ENCODE results near the gene SOS2.

The SOS2 gene

DNA sequence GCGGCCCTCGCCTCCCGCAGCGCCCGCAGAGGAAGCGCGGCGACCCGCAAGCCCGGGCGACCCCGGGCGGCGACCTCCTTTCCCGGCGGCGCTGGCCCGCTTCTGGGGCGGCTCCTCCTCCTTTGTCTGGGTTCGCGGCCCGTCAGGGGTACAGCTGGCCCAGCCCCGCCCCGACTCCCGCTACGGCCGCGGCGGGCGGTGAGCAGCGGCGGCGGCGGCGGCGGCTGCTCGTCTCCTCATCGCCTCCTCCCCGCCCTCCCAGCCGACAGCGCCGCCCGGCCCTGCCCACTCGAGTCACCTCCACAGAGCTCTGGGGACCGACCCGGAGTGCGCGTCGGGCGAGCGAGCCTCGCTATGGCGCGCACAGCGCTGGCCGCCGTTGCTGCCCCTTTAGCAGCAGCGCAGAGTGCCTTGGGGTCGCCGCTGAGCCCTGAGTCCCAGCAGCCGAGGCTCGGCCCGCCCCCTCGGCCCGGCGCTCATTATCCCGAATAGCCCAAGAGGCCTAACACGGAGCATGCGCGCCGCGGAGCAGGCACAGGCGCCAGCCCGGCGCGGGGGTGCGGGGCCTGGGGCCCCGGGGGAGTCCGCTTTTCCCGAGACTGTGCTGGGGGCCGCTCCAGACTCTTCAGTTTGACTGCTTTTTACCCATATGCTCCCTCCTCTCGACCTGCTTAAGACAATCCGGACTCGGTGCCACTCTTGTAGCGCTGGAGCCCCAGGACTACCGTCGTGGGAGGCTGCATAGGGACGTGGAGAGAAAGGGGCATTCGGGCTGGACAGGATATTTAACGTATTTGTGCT is at the start of gene SOS2:
Gene SOS2, minus strand, starts transcription at position 104 of the 801 bp plus-strand sequence. CDS start 295 bp downstream, outside the sequence.
- peak; percentile 87 for DNase-seq (ENCODE audit: low read depth)

DNA sequence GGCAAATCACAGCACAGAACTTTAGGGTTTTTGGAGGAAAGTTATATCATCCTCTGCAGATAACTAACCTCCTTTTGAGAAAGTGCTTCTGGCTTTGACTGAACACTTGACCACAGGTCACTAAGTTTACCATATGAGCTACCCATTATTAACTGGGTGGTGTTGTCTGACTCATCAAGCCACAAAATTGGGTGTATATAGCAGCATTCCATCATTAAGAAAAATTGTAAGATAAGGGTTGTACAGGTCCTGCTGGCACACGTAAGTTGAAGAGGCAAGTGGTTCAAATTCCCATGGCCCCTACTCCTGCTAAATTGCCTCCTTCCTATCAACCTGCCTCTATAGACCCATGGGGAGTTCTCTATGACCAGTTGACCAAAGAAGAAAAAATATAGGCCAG is 41.1 kb upstream of the SOS2 start:
- DNase-seq (ENCODE audit: low read depth): peak; percentile 17

DNA sequence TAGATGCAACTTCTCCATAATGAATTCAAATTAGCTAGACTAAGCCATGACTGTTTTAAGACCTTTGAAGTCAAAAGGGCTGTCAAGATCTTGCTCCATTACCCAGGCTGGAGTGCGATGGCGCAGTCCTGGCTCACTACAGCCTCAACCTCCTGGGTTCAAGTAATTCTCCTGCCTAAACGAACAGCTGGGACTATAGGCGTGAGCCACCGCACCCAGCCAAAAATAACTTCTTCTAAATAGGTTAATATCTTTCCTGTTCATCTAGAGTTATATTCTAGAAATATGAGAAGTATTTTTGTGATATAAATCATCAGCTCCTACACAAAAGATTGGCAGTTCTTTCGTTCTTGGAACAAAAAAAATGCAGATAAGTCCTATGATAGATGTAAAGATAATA is 39.6 kb upstream of the SOS2 start:
- no peak for DNase-seq (ENCODE audit: low read depth)

DNA sequence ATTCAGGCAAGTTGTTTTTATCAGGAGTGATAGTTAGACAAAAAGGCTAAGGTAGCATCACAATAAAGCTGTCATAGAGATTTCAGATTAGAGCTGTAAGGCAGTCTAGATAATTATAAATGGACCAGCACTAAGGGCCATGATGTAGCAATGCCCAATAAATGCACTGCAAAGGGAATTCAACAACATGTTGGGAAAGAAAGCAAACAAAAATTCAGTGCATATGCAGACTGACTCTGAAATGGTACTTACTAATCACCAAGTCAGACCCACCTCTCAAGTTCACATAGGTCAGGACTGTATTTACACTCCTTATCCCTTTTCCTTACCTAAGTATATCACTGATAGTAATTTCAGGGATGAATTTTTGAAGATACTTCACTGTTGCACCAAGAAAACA is 33.7 kb upstream of the SOS2 start:
- DNase-seq (ENCODE audit: low read depth): no peak

- no peak for DNase-seq (ENCODE audit: low read depth)
Observed at GRCh38 chr14:50263321-50263720, 31.9 kb upstream of the SOS2 start.

DNA sequence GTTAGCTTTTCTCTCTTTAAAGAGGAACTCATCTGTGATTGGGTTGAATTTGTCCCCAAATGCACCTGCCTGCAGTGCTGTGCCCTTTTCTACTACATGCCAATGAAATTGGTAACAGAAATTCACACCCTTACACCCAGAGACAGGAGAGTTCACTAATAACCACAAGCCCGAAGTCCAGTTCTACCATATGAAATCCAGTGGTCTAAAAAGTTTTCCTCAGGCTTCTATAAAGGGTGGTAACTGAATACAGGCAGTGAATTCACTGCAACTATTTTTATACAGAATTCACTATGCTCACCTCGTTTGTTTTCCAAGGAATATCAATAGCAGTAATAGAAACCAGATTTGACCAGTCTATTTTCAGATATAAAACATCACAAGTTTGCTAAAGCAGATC is 31.5 kb upstream of the SOS2 start:
- DNase-seq (ENCODE audit: low read depth): no peak

DNA sequence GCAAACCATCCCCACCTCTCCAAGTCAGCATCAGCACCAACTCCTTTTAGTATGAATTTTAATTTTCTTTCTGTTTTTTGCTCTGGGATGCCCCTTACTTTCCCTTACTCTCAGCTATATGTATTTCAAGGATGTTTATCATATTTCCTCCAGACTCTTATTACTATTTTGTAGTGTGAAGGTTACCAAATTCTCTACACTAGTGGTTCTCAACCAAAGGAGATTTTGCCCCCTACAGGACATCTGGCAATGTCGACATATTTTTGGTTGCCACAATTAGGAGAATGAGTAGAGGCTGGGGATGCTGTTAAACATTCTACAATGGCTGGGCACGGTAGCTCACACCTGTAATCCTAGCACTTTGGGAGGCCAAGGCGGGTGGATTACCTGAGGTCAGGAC is 29.1 kb upstream of the SOS2 start:
- DNase-seq (ENCODE audit: low read depth): peak; percentile 62

DNA sequence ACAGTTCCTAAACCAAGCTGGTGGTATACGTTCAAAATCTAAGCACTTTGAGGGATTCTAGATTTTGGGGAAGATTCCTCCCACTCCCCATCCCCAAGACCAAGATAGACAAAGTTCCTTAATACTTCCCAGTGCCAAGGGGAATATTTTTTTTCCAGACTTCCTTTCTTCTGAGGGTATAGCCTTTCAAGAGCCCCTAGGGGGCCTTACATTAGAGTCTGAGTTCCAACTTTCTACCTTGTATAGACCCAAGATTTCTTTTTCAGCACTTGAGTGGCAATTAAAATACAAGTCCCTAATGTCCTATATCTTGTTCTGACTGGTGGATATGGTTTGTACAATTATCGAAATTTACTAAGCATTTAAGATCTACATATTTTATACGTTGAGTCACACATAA is 28.7 kb upstream of the SOS2 start:
- DNase-seq (ENCODE audit: low read depth): peak; percentile 3

- no peak for DNase-seq (ENCODE audit: low read depth)
Observed at GRCh38 chr14:50257732-50258131, 26.4 kb upstream of the SOS2 start.

DNA sequence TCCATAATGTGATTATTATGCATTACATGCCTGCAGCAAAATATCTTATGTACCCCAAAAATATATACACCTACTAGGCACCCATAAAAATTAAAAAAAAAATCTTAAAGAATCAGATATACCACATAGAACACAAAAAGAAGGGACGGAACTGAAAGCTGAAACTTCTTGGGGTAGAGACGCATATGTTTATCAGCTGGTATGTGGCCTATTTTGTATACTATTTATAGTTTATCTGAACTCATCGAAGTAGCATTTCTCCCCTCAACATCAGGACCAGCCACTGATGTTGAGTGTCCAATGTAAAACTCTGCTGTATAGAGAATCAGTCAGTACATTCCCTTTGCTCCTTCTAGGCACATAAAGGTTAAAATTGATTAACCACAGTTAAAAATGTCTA is 22.9 kb upstream of the SOS2 start:
- no peak for DNase-seq (ENCODE audit: low read depth)

GRCh38 chr14:50249136-50249775 is 17.9 kb upstream of the SOS2 start:
- DNase-seq (ENCODE audit: low read depth): no peak

DNA sequence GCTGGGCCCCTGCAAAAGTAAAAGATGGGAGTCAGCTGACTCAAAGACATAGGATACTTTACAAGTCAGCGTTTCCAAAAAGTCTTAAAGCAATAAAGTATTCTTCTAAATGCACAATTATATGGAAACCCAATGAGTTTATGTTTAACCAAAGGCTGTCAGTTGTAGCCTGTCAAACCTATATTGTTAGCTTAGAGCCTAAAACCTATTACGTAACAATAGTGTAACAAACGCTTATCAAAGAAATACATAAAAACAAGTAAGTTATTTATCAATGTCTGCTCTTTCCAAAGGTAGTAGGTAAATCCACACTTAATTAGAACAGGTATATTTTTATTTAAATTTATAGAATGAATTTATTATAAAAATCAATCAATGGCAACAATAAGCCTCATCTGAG is 15.9 kb upstream of the SOS2 start:
- no peak for DNase-seq (ENCODE audit: low read depth)

DNA sequence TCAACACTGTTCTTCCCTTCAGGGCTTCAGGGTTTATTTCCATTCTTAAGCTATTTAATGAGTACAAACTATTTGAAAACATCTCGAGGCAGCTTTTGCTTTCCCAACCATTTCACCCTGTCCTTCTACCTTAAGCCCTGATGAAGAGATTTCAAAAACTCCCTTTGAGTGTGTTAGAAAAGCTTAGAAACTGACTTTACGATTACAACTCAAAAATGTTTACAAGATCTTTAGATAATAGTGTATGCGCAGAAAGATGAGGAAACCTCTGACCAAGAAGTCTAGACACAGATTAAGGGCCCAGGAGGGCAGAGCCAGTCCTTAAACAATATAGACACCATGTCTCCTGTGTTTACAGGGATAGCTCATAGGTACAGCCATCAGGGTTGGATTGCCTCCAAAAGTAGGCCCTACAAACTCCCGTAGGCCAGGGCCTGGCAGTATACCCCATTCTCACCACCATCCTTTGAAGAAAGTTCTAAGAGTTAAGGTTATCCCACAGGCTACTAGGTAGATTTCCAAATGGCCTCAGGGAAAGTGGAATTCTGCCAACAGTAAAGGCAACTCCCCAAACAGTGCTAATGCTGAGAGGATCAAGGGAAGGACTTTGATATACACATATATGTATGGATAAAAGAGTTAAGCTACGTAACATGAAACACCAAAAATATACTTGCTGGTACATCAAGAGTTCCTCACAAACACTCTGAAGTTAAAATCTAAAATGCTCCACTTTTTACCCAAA is 11.4 kb upstream of the SOS2 start:
- no peak for DNase-seq (ENCODE audit: low read depth)

GRCh38 chr14:50242096-50242495 is 10.7 kb upstream of the SOS2 start:
- DNase-seq (ENCODE audit: low read depth): no peak

- DNase-seq (ENCODE audit: low read depth): no peak
Observed at GRCh38 chr14:50237427-50237826, 6.0 kb upstream of the SOS2 start.

- DNase-seq (ENCODE audit: low read depth): peak; percentile 59
Observed at GRCh38 chr14:50233951-50234250, 2.5 kb upstream of the SOS2 start.

DNA sequence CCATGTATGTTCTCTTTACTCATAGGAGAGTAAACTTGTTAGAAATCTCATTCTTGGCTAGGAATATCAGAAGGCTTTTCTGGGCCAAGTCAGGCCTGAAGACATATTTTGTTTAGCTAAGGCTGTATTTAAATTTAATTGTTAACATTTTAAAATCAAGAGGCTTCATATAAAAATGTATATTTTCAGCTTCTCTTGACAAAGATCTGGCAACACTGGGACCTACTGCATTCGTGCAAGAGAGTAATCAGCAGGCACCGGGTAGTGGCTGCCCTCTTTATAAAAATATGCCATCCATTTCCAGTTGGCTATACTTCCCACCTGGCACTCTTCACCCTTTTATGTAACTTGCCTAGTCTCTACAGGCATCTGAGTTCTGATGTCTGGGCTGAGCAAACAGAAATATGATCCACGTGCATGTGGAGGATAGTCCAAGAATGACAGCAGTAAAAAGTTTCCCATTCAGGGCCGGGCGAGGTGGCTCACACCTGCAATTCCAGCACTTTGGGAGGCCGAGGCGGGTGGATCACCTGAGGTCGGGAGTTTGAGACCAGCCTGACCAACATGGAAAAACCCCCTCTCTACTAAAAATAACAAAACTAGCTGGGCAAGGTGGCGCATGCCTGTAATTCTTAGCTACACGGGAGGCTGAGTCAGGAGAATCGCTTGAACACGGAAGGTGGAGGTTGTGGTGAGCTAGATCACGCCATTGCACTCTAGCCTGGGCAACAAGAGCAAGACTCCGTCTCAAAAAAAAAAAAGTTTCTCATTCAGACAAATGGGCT is 2.0 kb upstream of the SOS2 start:
- no peak for DNase-seq (ENCODE audit: low read depth)

GRCh38 chr14:50232276-50232642 is 881 bp upstream of the SOS2 start:
- no peak for DNase-seq (ENCODE audit: low read depth)

DNA sequence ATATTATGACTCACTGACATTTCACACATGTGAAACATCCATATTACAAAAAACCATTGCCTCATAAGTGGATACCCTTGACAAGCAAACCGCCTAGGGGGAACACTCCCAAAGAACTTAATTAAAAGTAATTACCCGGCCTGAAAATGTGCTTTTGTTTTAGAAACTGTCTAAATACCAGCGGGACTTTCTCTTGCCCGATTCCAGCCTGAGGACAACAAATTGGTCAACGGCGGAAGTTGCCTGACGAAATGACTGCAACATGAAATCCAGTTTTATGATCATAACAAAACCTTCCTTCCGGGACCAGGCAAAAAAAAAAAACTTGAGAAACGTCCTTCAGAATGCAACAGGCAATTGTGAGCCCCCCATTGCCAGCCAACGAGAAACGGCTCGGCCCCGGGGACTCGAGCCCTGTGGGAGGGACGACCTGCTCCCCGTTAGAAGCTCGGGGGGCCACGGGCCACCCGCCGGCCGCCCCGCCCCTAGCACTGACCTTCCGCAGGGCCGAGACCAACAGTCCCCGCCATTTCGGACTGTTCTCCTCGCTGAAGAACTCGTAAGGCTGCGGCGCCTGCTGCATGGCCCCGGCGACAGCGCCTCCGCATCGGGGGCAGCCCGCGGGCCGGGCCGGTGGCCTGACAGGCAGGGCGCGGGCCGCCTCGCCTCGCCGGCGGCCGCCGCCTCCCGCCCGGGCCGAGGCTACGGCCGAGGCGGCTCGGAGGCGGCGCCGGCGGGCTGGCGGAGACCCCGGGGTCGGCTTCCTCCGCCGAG is 490 bp downstream of the SOS2 start:
- peak; percentile 64 for DNase-seq (ENCODE audit: low read depth)

GRCh38 chr14:50230401-50230700 is 1.0 kb downstream of the SOS2 start:
- no peak for DNase-seq (ENCODE audit: low read depth)

GRCh38 chr14:50229681-50230080 is 1.7 kb downstream of the SOS2 start:
- DNase-seq (ENCODE audit: low read depth): no peak

DNA sequence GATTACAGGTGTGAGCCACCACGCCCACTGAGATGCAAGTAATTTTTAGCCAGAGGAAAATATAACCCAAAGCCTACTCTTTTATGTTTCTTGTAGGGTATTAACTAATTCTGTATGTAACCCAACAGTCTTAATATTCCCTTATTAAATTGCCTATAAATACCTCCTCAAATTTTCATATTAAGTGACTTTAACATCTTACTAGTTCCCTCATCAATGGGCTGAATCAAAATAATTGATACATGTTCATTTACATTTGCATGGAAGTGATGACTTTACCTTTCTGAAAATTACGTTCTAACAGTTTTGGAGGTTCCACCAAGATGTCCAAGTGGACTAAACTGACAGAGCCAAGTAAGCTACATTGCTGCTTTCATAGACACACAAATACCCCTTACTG is 3.1 kb downstream of the SOS2 start:
- no peak for DNase-seq (ENCODE audit: low read depth)
